K562 (cell line): ENCODE results near the gene ODF4. TPM values are rescaled to one million over a fixed set of nuclear protein-coding genes. Genes with fewer than 3 reads are reported as not detected.

Experiments used
- CBX2 ChIP-seq: fragments of 200-600 bp; sonication (generic); IDR thresholded peaks from one replicate; pipeline ENCODE4 v1.6.1; 2012; ENCODE audit warnings: mild to moderate bottlenecking, low read length, inconsistent platforms; ENCODE audit not compliant: insufficient read depth, poor library complexity, severe bottlenecking
- CREM ChIP-seq: IDR thresholded peaks from 2 replicates; pipeline ENCODE4 v1.6.1; 2014; ENCODE audit warnings: antibody characterized with exemption, low read depth
- DIDO1 ChIP-seq: fragments of 450-650 bp; IDR thresholded peaks from 2 replicates; pipeline ENCODE4 v1.6.1; 2016; ENCODE audit warnings: low read depth, missing biosample characterization, missing genetic modification characterization
- GABPA ChIP-seq: fragments of 200-800 bp; sonication (Bioruptor generic); conservative IDR thresholded peaks from 2 replicates; pipeline ENCODE4 v1.6.1; 2016; ENCODE audit warnings: low read depth, missing genetic modification characterization, missing compliant biosample characterization
- KDM2B ChIP-seq: fragments of 250-450 bp; sonication (Bioruptor Pico); IDR thresholded peaks from 2 replicates; pipeline ENCODE4 v1.8.0; 2021; ENCODE audit warnings: mild to moderate bottlenecking, moderate library complexity
- POLR2AphosphoS2 ChIP-seq: IDR thresholded peaks from 2 replicates; pipeline ENCODE4 v1.6.1; 2012; ENCODE audit warnings: low read length, improper control_type of control experiment
- RBM34 ChIP-seq: fragments of 200-400 bp; formaldehyde crosslinking; IDR thresholded peaks from 2 replicates; pipeline ENCODE4 v1.6.1; 2018; ENCODE audit warnings: low read length, borderline replicate concordance; ENCODE audit not compliant: insufficient read depth
- SMAD2 ChIP-seq: fragments of 150-350 bp; IDR thresholded peaks from 2 replicates; pipeline ENCODE4 v1.6.1; 2014; ENCODE audit warnings: low read depth, mild to moderate bottlenecking, low read length
- TAF9B ChIP-seq: fragments of 450-650 bp; IDR thresholded peaks from 2 replicates; pipeline ENCODE4 v1.6.1; 2018; ENCODE audit warnings: mild to moderate bottlenecking; ENCODE audit not compliant: partially characterized antibody
- TCF7 ChIP-seq: sonication (generic); IDR thresholded peaks from 2 replicates; pipeline ENCODE4 v1.6.1; 2016; ENCODE audit warnings: antibody characterized with exemption, borderline replicate concordance
- TRIM28 ChIP-seq: fragments of 450-650 bp; IDR thresholded peaks from 2 replicates; pipeline ENCODE4 v1.6.1; 2017
- ZC3H11A ChIP-seq: IDR thresholded peaks from 2 replicates; pipeline ENCODE4 v1.6.1; 2012; ENCODE audit warnings: low read depth, low read length, improper control_type of control experiment
- ZC3H4 ChIP-seq: sonication (generic); formaldehyde crosslinking; IDR thresholded peaks from 2 replicates; pipeline ENCODE4 v1.9.0; 2021; ENCODE audit warnings: missing genetic modification reagents, borderline replicate concordance
- ZNF224 ChIP-seq: sonication (generic); formaldehyde crosslinking; IDR thresholded peaks from 2 replicates; pipeline ENCODE4 v1.8.0; 2022; ENCODE audit warnings: mild to moderate bottlenecking, missing genetic modification reagents
- ZNF311 ChIP-seq: fragments of 250-450 bp; sonication (Bioruptor Pico); IDR thresholded peaks from 2 replicates; pipeline ENCODE4 v1.4.0; 2020; ENCODE audit warnings: mild to moderate bottlenecking, moderate library complexity
- ZNF41 ChIP-seq: fragments of 250-450 bp; sonication (Bioruptor Pico); conservative IDR thresholded peaks from 2 replicates; pipeline ENCODE4 v1.4.0; 2020; ENCODE audit warnings: mild to moderate bottlenecking
- ZNF586 ChIP-seq: fragments of 450-650 bp; formaldehyde crosslinking; conservative IDR thresholded peaks from 2 replicates; pipeline ENCODE4 v1.4.0; 2020; ENCODE audit warnings: mild to moderate bottlenecking, moderate library complexity
- polyA plus RNA-seq, 8 experiments: library from polyadenylated mRNA; depleted of rRNA in 4 of 8; stranded (reverse) in 5 of 8; unstranded in 3 of 8; fragments of >200 nt; fragmentation: Nextera tagmentation in 2 of 8; fragmentation: Illumina TruSeq in 1 of 8; extraction: Ambion mirVana in 2 of 8; extraction: Trizol in 1 of 8; gene quantifications; 2 replicates each; pipeline versions ENCODE4 v1.2.1 to v1.2.3, GENCODE V29; 2011 to 2014; ENCODE audit warnings: inconsistent platforms in 1 of 8, missing spikeins in 1 of 8
- total RNA-seq, 7 experiments: library from RNA; depleted of rRNA in 6 of 7; stranded (reverse); fragments of >200 nt in 6 of 7; fragmentation: Illumina TruSeq in 2 of 7; extraction: Trizol in 2 of 7; gene quantifications; 2 replicates each; pipeline versions ENCODE4 v1.2.1 to v1.2.3, GENCODE V29; 2011 to 2021; ENCODE audit warnings: low replicate concordance in 1 of 7
- TF ChIP-seq, protein P1 (sequence below): fragments of 250-450 bp; sonication (Bioruptor Pico); IDR thresholded peaks from 2 replicates; pipeline ENCODE4 v1.5.0; 2021; ENCODE audit warnings: mild to moderate bottlenecking, borderline replicate concordance
- TF ChIP-seq, protein P2 (sequence below): sonication (generic); formaldehyde crosslinking; IDR thresholded peaks from 2 replicates; pipeline ENCODE4 v1.8.1; 2022; ENCODE audit warnings: missing genetic modification reagents
- TF ChIP-seq, protein P3 (sequence below): sonication (generic); formaldehyde crosslinking; IDR thresholded peaks from 2 replicates; pipeline ENCODE4 v1.8.1; 2023; ENCODE audit warnings: mild to moderate bottlenecking, missing genetic modification reagents
- TF ChIP-seq, protein P4 (sequence below): sonication (generic); IDR thresholded peaks from 2 replicates; pipeline ENCODE4 v1.6.1; 2016
- TF ChIP-seq, protein P5 (sequence below): sonication (generic); formaldehyde crosslinking; IDR thresholded peaks from 2 replicates; pipeline ENCODE4 v1.8.1; 2023; ENCODE audit warnings: mild to moderate bottlenecking, missing genetic modification reagents, moderate library complexity

Gene ODF4
- total and polyA plus RNA-seq, 9 of the 15 experiments (the other 6 are each of a cell fraction or from before 2014, with no cell fraction given) = not detected

DNA sequence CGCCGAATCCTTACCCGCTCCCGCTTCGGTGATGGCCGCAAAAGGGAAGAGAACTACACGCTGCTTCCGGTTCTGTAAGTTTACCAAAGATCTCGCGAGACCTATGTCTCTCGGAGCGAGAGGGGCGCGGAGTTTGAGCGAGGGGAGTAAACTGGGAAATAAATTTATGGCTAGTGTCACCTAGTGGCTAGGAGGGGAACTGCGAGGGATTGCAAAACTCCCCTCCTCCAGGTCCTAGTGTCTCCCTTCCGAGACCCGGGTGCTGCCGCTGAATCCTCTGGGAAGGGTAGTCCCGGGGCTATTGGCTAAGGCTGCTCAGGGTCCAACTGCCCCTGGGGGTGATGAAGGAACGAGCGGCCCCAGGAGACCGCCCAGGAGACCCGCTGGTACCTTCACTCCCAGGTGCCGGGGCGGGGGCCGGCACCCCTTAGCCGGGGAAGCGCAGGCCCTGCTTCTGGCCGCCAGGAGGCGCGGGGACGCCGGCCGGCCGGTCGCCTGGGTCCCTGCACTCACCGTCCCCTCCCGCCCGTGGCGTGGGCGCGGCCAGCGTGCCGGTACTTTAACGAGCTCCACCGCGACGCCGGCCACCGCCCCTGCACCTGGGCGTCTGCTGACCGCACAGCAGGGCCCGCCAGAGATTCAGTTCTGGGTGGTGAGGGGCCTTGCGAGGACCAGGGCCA, 43.6 kb downstream of the ODF4 start, which contains the start of gene RPL26 (continued):
- TF ChIP-seq, protein P1, sequence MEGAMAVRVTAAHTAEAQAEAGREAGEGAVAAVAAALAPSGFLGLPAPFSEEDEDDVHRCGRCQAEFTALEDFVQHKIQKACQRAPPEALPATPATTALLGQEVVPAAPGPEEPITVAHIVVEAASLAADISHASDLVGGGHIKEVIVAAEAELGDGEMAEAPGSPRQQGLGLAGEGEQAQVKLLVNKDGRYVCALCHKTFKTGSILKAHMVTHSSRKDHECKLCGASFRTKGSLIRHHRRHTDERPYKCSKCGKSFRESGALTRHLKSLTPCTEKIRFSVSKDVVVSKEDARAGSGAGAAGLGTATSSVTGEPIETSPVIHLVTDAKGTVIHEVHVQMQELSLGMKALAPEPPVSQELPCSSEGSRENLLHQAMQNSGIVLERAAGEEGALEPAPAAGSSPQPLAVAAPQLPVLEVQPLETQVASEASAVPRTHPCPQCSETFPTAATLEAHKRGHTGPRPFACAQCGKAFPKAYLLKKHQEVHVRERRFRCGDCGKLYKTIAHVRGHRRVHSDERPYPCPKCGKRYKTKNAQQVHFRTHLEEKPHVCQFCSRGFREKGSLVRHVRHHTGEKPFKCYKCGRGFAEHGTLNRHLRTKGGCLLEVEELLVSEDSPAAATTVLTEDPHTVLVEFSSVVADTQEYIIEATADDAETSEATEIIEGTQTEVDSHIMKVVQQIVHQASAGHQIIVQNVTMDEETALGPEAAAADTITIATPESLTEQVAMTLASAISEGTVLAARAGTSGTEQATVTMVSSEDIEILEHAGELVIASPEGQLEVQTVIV = no peak
- no peak for TF ChIP-seq ZNF586 (CRISPR knock-in tag)
- no peak for TF ChIP-seq ZNF41 (CRISPR knock-in tag)
- no peak for TF ChIP-seq KDM2B (CRISPR knock-in tag)
- no peak for TF ChIP-seq POLR2AphosphoS2
- TF ChIP-seq, protein P2, sequence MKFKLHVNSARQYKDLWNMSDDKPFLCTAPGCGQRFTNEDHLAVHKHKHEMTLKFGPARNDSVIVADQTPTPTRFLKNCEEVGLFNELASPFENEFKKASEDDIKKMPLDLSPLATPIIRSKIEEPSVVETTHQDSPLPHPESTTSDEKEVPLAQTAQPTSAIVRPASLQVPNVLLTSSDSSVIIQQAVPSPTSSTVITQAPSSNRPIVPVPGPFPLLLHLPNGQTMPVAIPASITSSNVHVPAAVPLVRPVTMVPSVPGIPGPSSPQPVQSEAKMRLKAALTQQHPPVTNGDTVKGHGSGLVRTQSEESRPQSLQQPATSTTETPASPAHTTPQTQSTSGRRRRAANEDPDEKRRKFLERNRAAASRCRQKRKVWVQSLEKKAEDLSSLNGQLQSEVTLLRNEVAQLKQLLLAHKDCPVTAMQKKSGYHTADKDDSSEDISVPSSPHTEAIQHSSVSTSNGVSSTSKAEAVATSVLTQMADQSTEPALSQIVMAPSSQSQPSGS = no peak
- peak; percentile 47; the same call in 1 of the 2 replicates for TF ChIP-seq DIDO1 (tag)
- TF ChIP-seq TAF9B = no peak
- no peak for TF ChIP-seq ZC3H4 (CRISPR knock-in tag)
- TF ChIP-seq, protein P3, sequence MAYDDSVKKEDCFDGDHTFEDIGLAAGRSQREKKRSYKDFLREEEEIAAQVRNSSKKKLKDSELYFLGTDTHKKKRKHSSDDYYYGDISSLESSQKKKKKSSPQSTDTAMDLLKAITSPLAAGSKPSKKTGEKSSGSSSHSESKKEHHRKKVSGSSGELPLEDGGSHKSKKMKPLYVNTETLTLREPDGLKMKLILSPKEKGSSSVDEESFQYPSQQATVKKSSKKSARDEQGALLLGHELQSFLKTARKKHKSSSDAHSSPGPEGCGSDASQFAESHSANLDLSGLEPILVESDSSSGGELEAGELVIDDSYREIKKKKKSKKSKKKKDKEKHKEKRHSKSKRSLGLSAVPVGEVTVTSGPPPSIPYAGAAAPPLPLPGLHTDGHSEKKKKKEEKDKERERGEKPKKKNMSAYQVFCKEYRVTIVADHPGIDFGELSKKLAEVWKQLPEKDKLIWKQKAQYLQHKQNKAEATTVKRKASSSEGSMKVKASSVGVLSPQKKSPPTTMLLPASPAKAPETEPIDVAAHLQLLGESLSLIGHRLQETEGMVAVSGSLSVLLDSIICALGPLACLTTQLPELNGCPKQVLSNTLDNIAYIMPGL = no peak
- TF ChIP-seq TCF7 = no peak
- no peak for TF ChIP-seq ZNF311 (CRISPR knock-in tag)
- TF ChIP-seq CREM = peak; percentile 63
- TF ChIP-seq SMAD2 = no peak
- no peak for TF ChIP-seq ZNF224 (CRISPR knock-in tag)
- TF ChIP-seq, protein P4, sequence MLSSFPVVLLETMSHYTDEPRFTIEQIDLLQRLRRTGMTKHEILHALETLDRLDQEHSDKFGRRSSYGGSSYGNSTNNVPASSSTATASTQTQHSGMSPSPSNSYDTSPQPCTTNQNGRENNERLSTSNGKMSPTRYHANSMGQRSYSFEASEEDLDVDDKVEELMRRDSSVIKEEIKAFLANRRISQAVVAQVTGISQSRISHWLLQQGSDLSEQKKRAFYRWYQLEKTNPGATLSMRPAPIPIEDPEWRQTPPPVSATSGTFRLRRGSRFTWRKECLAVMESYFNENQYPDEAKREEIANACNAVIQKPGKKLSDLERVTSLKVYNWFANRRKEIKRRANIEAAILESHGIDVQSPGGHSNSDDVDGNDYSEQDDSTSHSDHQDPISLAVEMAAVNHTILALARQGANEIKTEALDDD = peak; percentile 45; the same call in 1 of the 2 replicates
- peak; percentile 85 for TF ChIP-seq GABPA (tag)
- TF ChIP-seq CBX2 = no peak
- TF ChIP-seq ZC3H11A = no peak
- TF ChIP-seq, protein P5, sequence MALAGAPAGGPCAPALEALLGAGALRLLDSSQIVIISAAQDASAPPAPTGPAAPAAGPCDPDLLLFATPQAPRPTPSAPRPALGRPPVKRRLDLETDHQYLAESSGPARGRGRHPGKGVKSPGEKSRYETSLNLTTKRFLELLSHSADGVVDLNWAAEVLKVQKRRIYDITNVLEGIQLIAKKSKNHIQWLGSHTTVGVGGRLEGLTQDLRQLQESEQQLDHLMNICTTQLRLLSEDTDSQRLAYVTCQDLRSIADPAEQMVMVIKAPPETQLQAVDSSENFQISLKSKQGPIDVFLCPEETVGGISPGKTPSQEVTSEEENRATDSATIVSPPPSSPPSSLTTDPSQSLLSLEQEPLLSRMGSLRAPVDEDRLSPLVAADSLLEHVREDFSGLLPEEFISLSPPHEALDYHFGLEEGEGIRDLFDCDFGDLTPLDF (CRISPR knock-in tag) = no peak
- no peak for TF ChIP-seq RBM34
- no peak for TF ChIP-seq TRIM28
